Stimulated activated CD4-positive, alpha-beta T cell treated with anti-CD3 and anti-CD28 coated beads, Interleukin-12 subunit alpha, Interleukin-12 subunit beta, amount 100 ng/mL, for 24 hours (primary cell): ENCODE measurements around the gene TEKT4.
"Not testable (repeated sequence)": the region's sequence is repeated elsewhere in the genome, so short reads cannot be mapped to it uniquely, and the experiment has no call there.

Experiments used
- DNase-seq, 2 experiments: peaks; one replicate each; pipeline ENCODE4 v3.0.0-alpha.2; 2020; ENCODE audit warnings: low read depth in 2 of 2

Gene TEKT4

GRCh38 chr2:94875820-94876522, 4.7 kb downstream of the TEKT4 start:
- DNase-seq = no peak

GRCh38 chr2:94876523-94876863, 5.3 kb downstream of the TEKT4 start:
- no peak for DNase-seq

GRCh38 chr2:94877129-94877528, 5.9 kb downstream of the TEKT4 start:
- DNase-seq = no peak

GRCh38 chr2:94878575-94878974, 7.3 kb downstream of the TEKT4 start:
- DNase-seq = not testable (repeated sequence)

GRCh38 chr2:94879314-94879981, 8.2 kb downstream of the TEKT4 start:
- no peak for DNase-seq

- no peak for DNase-seq
Observed at GRCh38 chr2:94879982-94880377, 8.8 kb downstream of the TEKT4 start.

GRCh38 chr2:94880507-94880906, 9.3 kb downstream of the TEKT4 start:
- DNase-seq = no peak

- no peak for DNase-seq
Observed at GRCh38 chr2:94881070-94881469, 9.8 kb downstream of the TEKT4 start.

GRCh38 chr2:94890234-94890633, 19.0 kb downstream of the TEKT4 start:
- DNase-seq = no peak

GRCh38 chr2:94895273-94895672, 24.0 kb downstream of the TEKT4 start:
- not testable (repeated sequence) for DNase-seq

- DNase-seq = not testable (repeated sequence)
Observed at GRCh38 chr2:94906976-94907375, 35.7 kb downstream of the TEKT4 start.

GRCh38 chr2:94923196-94923595, 52.0 kb downstream of the TEKT4 start:
- DNase-seq = no peak

- not testable (repeated sequence) for DNase-seq
Observed at GRCh38 chr2:94924999-94925398, 53.8 kb downstream of the TEKT4 start.
